ENCODE results near the gene OTULINL.

GRCh38 chr5:14628346-14628745, 46.8 kb downstream of the OTULINL start:
- TF ChIP-seq, protein P1, sequence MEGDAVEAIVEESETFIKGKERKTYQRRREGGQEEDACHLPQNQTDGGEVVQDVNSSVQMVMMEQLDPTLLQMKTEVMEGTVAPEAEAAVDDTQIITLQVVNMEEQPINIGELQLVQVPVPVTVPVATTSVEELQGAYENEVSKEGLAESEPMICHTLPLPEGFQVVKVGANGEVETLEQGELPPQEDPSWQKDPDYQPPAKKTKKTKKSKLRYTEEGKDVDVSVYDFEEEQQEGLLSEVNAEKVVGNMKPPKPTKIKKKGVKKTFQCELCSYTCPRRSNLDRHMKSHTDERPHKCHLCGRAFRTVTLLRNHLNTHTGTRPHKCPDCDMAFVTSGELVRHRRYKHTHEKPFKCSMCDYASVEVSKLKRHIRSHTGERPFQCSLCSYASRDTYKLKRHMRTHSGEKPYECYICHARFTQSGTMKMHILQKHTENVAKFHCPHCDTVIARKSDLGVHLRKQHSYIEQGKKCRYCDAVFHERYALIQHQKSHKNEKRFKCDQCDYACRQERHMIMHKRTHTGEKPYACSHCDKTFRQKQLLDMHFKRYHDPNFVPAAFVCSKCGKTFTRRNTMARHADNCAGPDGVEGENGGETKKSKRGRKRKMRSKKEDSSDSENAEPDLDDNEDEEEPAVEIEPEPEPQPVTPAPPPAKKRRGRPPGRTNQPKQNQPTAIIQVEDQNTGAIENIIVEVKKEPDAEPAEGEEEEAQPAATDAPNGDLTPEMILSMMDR (IDR thresholded peaks at IDR 0.05 in 4 of 5, conservative IDR thresholded peaks at IDR 0.05 in 1 of 5), result no peak
- no peak for TF ChIP-seq POLR2A (IDR thresholded peaks at IDR 0.05)
